ENCODE measurements around the gene UBE3A. TPM values are rescaled to one million over a fixed set of nuclear protein-coding genes. Genes with fewer than 3 reads are reported as not detected.

The UBE3A gene
- total RNA-seq, 1 experiment from 2014 or later = 102 TPM

- intact Hi-C loops (cut with micrococcal nuclease; ENCODE audit: unreplicated experiment) = no loop called here
- H3K4me3 ChIP-seq (ENCODE audit: low read depth in 2 of 2, low read length in 2 of 2) = no peak overlapping the region
- ChIA-PET POLR2A (no interaction called here), CTCF (interaction anchor here (0.6 kb wide), 1 partner anchor 8 kb away, joined by 4 read pairs; no protein-coding TSS in a partner anchor)
- DNase-seq (ENCODE audit: low read depth, low spot score) (no peak), ATAC-seq (no peak)
- no peak overlapping the region for H3K27ac ChIP-seq (ENCODE audit: low read length)
- H3K9me3 ChIP-seq (ENCODE audit: control insufficient read depth, insufficient read depth, low read depth, low read length) = no peaks in the 10 kb centered on the region
- no peaks in the 10 kb centered on the region for H3K36me3 ChIP-seq (ENCODE audit: control insufficient read depth, insufficient read depth, low read length)
- H3K27me3 ChIP-seq (ENCODE audit: control insufficient read depth, insufficient read depth, low read length) = no peaks in the 10 kb centered on the region
- no peak for TF ChIP-seq REST (IDR thresholded peaks at IDR 0.05; ENCODE audit: insufficient read depth in 1 of 2, low read depth in 2 of 2, low read length in 1 of 2)
- no peak for TF ChIP-seq TCF7L2 (IDR thresholded peaks at IDR 0.05; ENCODE audit: low read depth, low read length)
- no peak for TF ChIP-seq SIN3A (IDR thresholded peaks at IDR 0.05; ENCODE audit: borderline replicate concordance, insufficient read depth, low read depth, low read length)
- no peak for TF ChIP-seq CTCF (IDR thresholded peaks at IDR 0.05)
- no TSS peak for BruUV-seq (replicated peaks)
- no peaks in the 10 kb centered on the region for H3K4me1 ChIP-seq (ENCODE audit: control insufficient read depth, insufficient read depth, low read length)
- in situ Hi-C loops (cut with HindIII; ENCODE audit: low pct_unique_long_range_greater_than_20kb, low sequenced_read_pairs) = no loop called here
Measured at GRCh38 chr15:25331404-25331803, 107.4 kb downstream of the UBE3A start.

- ChIA-PET POLR2A (no interaction called here), CTCF (no interaction called here)
- Histone ChIP-seq H3K36me3 (ENCODE audit: control insufficient read depth, insufficient read depth, low read length) (no peaks in the 10 kb centered on the region), H3K9me3 (ENCODE audit: control insufficient read depth, insufficient read depth, low read depth, low read length) (no peaks in the 10 kb centered on the region), H3K4me1 (ENCODE audit: control insufficient read depth, insufficient read depth, low read length) (no peaks in the 10 kb centered on the region), H3K27me3 (ENCODE audit: control insufficient read depth, insufficient read depth, low read length) (no peaks in the 10 kb centered on the region), H3K27ac (ENCODE audit: low read length) (no peak overlapping the region), H3K4me3 (ENCODE audit: low read depth in 2 of 2, low read length in 2 of 2) (no peak overlapping the region)
- TF ChIP-seq CTCF (IDR thresholded peaks at IDR 0.05) (no peak), REST (IDR thresholded peaks at IDR 0.05; ENCODE audit: insufficient read depth in 1 of 2, low read depth in 2 of 2, low read length in 1 of 2) (no peak), TCF7L2 (IDR thresholded peaks at IDR 0.05; ENCODE audit: low read depth, low read length) (no peak), POLR2AphosphoS5 (IDR thresholded peaks at IDR 0.05; ENCODE audit: low read depth, low read length) (no peak), SIN3A (IDR thresholded peaks at IDR 0.05; ENCODE audit: borderline replicate concordance, insufficient read depth, low read depth, low read length) (no peak)
- intact Hi-C loops (cut with micrococcal nuclease; ENCODE audit: unreplicated experiment) = no loop called here
- BruUV-seq (replicated peaks) = no TSS peak
- ATAC-seq = no peak
- no peak for DNase-seq (ENCODE audit: low read depth, low spot score)
- in situ Hi-C loops (cut with HindIII; ENCODE audit: low pct_unique_long_range_greater_than_20kb, low sequenced_read_pairs) = no loop called here
Measured at GRCh38 chr15:25329696-25330095, 109.1 kb downstream of the UBE3A start.

Measured in Panc1 (cell line).